ENCODE measurements around the gene USP37.

Gene USP37

DNA sequence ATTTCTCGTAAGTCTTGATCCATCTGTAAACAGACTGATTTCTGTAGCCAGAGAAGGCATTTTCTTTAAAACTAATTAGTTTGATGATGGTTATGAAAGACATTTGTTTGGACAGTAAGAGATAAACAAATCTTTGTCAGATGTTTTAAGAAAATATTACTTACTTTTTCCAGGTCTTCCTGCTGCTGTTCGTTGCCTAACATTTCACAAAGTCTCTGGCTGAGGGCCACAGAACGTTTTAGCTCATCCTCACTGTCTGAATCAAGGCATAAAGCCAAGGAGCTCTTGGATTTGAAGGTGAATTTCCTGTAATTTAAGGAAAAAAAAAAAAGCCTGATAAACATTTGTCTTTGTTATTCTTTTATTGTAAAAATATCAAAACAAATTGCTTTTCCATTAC lies 91.5 kb downstream of the USP37 start:
- no peak for DNase-seq

- no peak for DNase-seq
Observed at GRCh38 chr2:218474527-218474926, 93.6 kb downstream of the USP37 start.

- no peak for DNase-seq
Observed at GRCh38 chr2:218472988-218473387, 95.2 kb downstream of the USP37 start.

DNA sequence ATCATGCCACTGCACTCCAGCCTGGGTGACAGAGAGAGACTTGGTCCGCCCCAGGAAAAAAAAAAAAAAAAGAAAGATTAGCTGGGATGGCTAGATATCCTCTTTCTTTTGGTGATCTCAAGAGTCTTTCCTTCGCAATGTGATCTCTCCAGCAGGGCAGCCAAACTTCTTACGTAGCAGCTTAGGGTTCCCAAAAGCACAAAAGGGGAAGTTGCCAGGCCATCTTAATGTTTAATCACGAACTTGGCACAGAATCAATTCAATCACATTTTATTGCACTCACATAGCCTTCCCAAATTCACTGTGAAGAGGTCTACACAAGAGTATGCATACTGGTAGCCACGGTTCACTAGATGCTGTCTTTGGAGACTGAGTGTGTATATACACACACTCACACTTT lies 96.2 kb downstream of the USP37 start:
- no peak for DNase-seq

- no peak for DNase-seq
Observed at GRCh38 chr2:218471036-218471435, 97.1 kb downstream of the USP37 start.

DNA sequence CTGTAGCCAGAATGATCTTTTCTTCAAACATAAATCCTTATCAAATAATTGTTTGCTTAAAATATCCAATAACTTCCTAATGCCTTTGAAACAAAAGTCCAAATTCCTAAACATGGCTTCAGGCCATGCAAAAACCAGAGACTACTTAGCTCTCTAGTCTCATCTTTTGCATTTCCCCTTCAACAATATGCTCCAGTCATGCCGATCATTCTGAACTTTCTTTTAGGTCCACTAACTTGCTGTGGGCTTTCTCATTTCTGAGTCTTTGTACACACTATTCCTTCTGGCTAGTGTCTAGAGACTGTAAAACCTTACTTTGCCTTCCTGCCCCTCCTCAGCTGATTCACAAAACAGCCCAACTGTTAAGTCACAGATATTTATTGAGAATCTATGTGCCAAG lies 97.7 kb downstream of the USP37 start:
- DNase-seq: no peak

GRCh38 chr2:218465987-218466633 lies 102.0 kb downstream of the USP37 start:
- no peak for DNase-seq

GRCh38 chr2:218458598-218458997 lies 109.6 kb downstream of the USP37 start:
- no peak for DNase-seq

DNA sequence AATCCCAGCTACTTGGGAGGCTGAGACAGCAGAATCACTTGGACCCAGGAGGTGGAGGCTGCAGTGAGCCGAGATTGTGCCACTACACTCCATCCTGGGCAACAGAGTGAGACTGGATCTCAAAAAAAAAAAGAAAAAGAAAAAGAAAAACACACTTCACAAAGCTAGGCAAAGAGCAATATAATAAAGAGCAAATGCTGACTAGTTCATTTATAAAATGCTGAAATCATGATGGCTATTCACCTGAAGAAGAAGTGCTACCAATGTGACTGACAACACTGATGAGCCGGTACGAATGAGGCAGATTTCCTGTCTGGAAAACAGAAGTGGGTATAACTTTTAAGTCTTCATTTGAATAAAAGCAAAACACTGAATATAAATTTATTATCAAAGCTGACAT lies 111.3 kb downstream of the USP37 start:
- no peak for DNase-seq

DNA sequence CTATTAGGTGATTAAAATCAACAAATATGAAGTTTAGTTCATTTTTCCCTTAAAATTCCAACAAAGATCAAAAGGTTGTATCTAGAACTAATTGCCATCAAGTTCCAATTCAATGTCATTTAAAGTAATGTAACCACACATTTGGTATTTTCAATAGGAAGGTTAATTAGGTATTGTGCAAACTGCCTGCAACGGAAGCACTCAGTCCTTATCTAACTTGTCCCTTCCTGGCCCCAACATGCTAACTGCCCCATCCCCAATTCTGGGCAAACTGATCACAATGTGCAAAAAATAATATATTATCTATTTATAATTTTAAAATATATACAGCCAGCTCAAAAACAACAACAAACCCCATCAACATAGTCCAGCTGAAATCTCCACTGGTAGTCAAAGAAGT lies 116.1 kb downstream of the USP37 start:
- DNase-seq: no peak

GRCh38 chr2:218448934-218449333 lies 119.2 kb downstream of the USP37 start:
- DNase-seq: no peak

- DNase-seq: no peak
Observed at GRCh38 chr2:218447072-218447471, 121.1 kb downstream of the USP37 start.

GRCh38 chr2:218446547-218446946 lies 121.6 kb downstream of the USP37 start:
- DNase-seq: no peak

GRCh38 chr2:218445602-218446001 lies 122.5 kb downstream of the USP37 start:
- DNase-seq: no peak

GRCh38 chr2:218444692-218445357 lies 123.3 kb downstream of the USP37 start:
- no peak for DNase-seq

- DNase-seq: no peak
Observed at GRCh38 chr2:218438596-218438995, 129.6 kb downstream of the USP37 start.

DNA sequence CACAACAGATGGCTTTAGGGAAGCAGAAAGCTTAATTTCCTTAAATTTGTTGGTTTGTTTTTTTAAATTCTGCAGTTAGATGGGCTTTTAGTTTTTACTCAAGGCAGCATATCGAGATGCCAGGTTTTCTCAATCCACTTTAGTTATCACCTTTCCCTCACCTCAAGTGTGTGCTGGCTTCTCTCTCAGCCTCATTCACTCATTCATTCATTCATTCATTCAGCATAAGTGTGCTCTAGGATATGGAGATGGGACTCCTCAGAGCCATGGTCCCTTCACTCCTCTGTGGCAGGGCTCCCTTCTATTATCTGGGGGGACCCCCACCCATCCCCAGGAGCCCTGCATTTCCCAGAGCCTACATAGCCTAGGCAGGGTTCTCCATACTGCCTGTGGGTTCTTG lies 130.2 kb downstream of the USP37 start:
- no peak for DNase-seq

GRCh38 chr2:218436992-218437391 lies 131.2 kb downstream of the USP37 start:
- no peak for DNase-seq

DNA sequence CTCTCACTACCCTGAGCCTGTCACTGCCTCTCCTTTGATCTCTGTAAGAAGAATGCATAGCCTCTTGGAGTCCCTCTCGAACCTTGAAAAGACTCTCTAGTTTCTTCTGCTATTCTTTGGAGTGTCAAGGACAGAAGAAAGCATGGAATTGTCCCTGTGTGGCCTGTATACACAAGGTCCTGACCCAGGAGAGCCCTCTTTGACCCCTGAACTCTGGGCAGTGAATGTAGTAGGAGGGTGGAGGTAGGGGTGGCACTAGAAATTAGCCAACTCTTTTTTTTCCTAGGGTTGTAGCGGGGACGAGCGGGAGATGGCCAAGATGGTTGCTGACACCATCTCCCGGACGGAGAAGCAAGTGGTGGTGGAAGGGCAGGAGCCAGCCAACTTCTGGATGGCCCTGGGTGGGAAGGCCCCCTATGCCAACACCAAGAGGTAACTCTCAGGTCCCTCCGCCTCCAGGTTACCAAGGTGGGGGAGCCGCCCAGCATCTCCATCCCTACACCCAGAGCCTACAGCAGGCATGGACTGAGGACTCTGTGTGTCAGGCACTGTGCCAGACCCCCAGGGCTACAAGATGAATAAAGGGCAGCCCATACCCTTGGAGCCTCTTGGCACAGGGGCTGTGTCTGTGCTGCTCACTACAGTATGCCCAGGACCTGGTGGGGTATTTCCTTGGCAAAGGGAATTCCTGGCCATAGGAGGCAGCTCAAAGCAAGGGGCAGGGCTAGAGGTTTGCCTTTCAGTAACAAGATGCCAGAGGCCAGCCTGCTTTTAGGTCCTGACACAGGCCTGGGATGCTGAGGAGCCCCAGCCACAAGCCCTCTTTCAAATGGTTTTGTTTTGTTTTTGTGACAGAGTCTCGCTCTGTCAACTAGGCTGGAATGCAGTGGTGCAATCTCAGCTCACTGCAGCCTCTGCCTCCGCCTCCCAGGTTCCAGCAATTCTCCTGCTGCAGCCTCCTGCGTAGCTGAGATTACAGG lies 132.9 kb downstream of the USP37 start:
- no peak for DNase-seq

DNA sequence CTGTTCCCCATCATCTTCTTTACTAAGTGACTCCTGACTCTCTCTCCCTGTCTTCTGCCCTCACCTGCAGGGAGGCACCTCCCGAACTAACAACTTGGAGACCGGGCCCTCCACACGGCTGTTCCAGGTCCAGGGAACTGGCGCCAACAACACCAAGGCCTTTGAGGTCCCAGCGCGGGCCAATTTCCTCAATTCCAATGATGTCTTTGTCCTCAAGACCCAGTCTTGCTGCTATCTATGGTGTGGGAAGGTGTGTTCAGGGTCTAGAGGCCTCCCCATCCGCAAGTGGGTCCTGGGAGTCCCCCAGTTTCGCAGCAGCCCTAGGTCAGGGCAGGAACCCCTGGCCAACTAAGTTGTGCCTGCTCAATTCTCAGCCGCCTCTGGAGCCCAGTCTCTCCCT lies 133.7 kb downstream of the USP37 start:
- no peak for DNase-seq

DNA sequence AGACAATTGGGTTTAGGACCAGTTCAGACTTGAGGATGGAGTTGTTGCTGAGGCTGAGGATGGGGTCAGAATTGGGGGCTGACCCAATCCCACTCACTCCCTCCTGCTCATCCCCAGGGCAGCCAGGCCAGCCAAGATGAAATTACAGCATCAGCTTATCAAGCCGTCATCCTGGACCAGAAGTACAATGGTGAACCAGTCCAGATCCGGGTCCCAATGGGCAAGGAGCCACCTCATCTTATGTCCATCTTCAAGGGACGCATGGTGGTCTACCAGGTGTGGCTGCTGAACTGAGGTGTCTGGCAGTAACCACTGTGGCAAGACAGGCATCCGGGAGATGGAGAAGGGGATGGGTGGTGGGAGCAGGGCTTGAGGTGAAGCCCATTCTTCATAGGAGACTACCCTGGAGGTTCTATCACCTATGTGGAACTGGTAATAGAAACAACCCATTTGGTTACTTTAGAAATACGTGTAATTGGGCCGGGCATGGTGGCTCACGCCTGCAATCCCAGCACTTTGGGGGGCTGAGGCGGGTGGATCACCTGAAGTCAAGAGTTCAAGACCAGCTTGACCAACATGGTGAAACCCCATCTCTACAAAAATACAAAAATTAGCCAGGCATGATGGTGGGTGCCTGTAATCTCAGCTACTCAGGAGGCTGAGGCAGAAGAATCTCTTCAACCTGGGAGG lies 135.3 kb downstream of the USP37 start:
- DNase-seq: no peak

GRCh38 chr2:218431878-218432277 lies 136.3 kb downstream of the USP37 start:
- no peak for DNase-seq

Measured in amygdala (tissue), 56 donors.